HCT116 (cell line): ENCODE results near the gene APOE. TPM values are rescaled to one million over a fixed set of nuclear protein-coding genes. Genes with fewer than 3 reads are reported as not detected.

Experiments
- ATAC-seq: fragments of 200-7000 bp; cut with Tn5 transposase; 2 replicates; pipeline ENCODE4 v1.9.1; 2020; ENCODE audit warnings: mild to moderate bottlenecking, moderate library complexity
- BruUV-seq: library from RNA; stranded (reverse); fragments of 400-500 nt; replicated peaks from 2 replicates; lab custom pipeline; 2021; lab: Mats Ljungman, UMichigan
- CTCF ChIA-PET: fragments of 300-600 bp; sonication (Branson Sonifier 250); formaldehyde crosslinking; loops from one replicate; lab custom pipeline; 2021; ENCODE audit warnings: antibody characterized with exemption; lab: Charles Lee
- POLR2A ChIA-PET: fragments of 300-600, 350-600 bp; sonication (Branson Sonifier 250); formaldehyde crosslinking; loops from one replicate; lab custom pipeline; 2021; ENCODE audit warnings: antibody characterized with exemption; lab: Charles Lee
- RAD21 ChIA-PET, 2 experiments: fragments of 300-600 bp; sonication (Branson Sonifier 250); formaldehyde crosslinking; loops; one replicate each; lab custom pipeline; 2023; ENCODE audit warnings: low total read pairs in 2 of 2; ENCODE audit not compliant: uncharacterized antibody in 2 of 2, unreplicated experiment in 2 of 2, low non-redundant PET in 1 of 2; lab: Charles Lee
- DNase-seq: peaks from one replicate; pipeline ENCODE4 v3.0.0-alpha.2; 2010; ENCODE audit warnings: low read depth, low spot score
- H2AFZ ChIP-seq: fragments of 200-600 bp; shearing (Covaris generic), sonication (generic); 2 replicates; pipeline ENCODE4 v1.6.1; 2017; ENCODE audit warnings: low read depth, mixed run types, mixed read lengths, antibody characterized with exemption, low read length; ENCODE audit not compliant: poor library complexity, severe bottlenecking
- H3K27ac ChIP-seq: 2 replicates; pipeline ENCODE4 v1.5.1; 2012; ENCODE audit warnings: low read depth, low read length
- H3K27me3 ChIP-seq: fragments of 200-600 bp; sonication (generic); 2 replicates; pipeline ENCODE4 v1.6.1; 2016; ENCODE audit warnings: mixed run types, low read length, mixed read lengths; ENCODE audit not compliant: insufficient read depth
- H3K36me3 ChIP-seq, 2 experiments: fragments of 200-500 bp in 1 of 2; fragments of 200-600 bp in 1 of 2; sonication (Bioruptor generic) in 1 of 2; sonication (generic) in 1 of 2; 2 replicates each; pipeline versions ENCODE4 v1.5.1 to v1.6.1; 2014 to 2016; ENCODE audit warnings: low read length in 2 of 2, inconsistent platforms in 1 of 2, mixed read lengths in 1 of 2, mixed run types in 1 of 2; ENCODE audit not compliant: insufficient read depth in 2 of 2, control insufficient read depth in 1 of 2
- H3K4me1 ChIP-seq, 2 experiments: fragments of 200-600 bp in 1 of 2; sonication (generic) in 1 of 2; 2 replicates each; pipeline versions ENCODE4 v1.5.1 to v1.6.1; 2012 to 2017; ENCODE audit warnings: low read length in 2 of 2, inconsistent platforms in 1 of 2, mild to moderate bottlenecking in 1 of 2, mixed read lengths in 1 of 2, mixed run types in 1 of 2, moderate library complexity in 1 of 2; ENCODE audit not compliant: insufficient read depth in 2 of 2, control insufficient read depth in 1 of 2
- H3K4me2 ChIP-seq: fragments of 200-600 bp; sonication (generic); 2 replicates; pipeline ENCODE4 v1.6.1; 2017; ENCODE audit warnings: mixed run types, low read length, mixed read lengths
- H3K4me3 ChIP-seq, 2 experiments: fragments of 200-600 bp in 1 of 2; sonication (generic) in 1 of 2; replicated peaks in 1 of 2; 2 replicates each; pipeline ENCODE4 v1.5.1; 2011 to 2016; ENCODE audit warnings: low read length in 2 of 2, control low read depth in 1 of 2, low read depth in 1 of 2, mild to moderate bottlenecking in 1 of 2, mixed read lengths in 1 of 2, mixed run types in 1 of 2
- H3K79me2 ChIP-seq: fragments of 200-600 bp; sonication (generic); 2 replicates; pipeline ENCODE4 v1.6.1; 2017; ENCODE audit warnings: mild to moderate bottlenecking, mixed run types, low read length, moderate library complexity, mixed read lengths; ENCODE audit not compliant: insufficient read depth
- H3K9ac ChIP-seq: fragments of 200-600 bp; sonication (generic); 2 replicates; pipeline ENCODE4 v1.6.1; 2016; ENCODE audit warnings: low read length, mixed read lengths
- H3K9me2 ChIP-seq: fragments of 200-600 bp; sonication (generic), shearing (Covaris generic); 2 replicates; pipeline ENCODE4 v1.6.1; 2017; ENCODE audit warnings: mixed run types, mild to moderate bottlenecking, moderate library complexity; ENCODE audit not compliant: insufficient read depth
- H3K9me3 ChIP-seq, 2 experiments: fragments of 200-500 bp in 1 of 2; fragments of 200-600 bp in 1 of 2; sonication (Bioruptor generic) in 1 of 2; sonication (generic) in 1 of 2; 2 replicates each; pipeline ENCODE4 v1.6.1; 2014 to 2017; ENCODE audit warnings: low read length in 2 of 2, mixed read lengths in 2 of 2, inconsistent platforms in 1 of 2, low read depth in 1 of 2, mild to moderate bottlenecking in 1 of 2, mixed run types in 1 of 2, moderate library complexity in 1 of 2; ENCODE audit not compliant: control insufficient read depth in 1 of 2, insufficient read depth in 1 of 2
- H4K20me1 ChIP-seq: fragments of 200-600 bp; sonication (generic), shearing (Covaris generic); 2 replicates; pipeline ENCODE4 v1.6.1; 2017; ENCODE audit warnings: mixed run types, mild to moderate bottlenecking, moderate library complexity; ENCODE audit not compliant: insufficient read depth
- ATF3 ChIP-seq: IDR thresholded peaks from 2 replicates; pipeline ENCODE4 v1.6.1; 2012
- CEBPB ChIP-seq: IDR thresholded peaks from 2 replicates; pipeline ENCODE4 v1.6.1; 2012; ENCODE audit warnings: low read depth
- EGR1 ChIP-seq: IDR thresholded peaks from 2 replicates; pipeline ENCODE4 v1.6.1; 2012; ENCODE audit warnings: low read depth
- EZH2phosphoT487 ChIP-seq: fragments of 200-600 bp; IDR thresholded peaks from 2 replicates; pipeline ENCODE4 v1.6.1; 2018; ENCODE audit warnings: antibody characterized with exemption, borderline replicate concordance
- FOSL1 ChIP-seq: IDR thresholded peaks from 2 replicates; pipeline ENCODE4 v1.6.1; 2012; ENCODE audit warnings: low read depth
- MAX ChIP-seq: IDR thresholded peaks from 2 replicates; pipeline ENCODE4 v1.6.1; 2012
- POLR2A ChIP-seq: IDR thresholded peaks from 2 replicates; pipeline ENCODE4 v1.7.0; 2011; ENCODE audit warnings: borderline replicate concordance; ENCODE audit not compliant: insufficient read depth, insufficient read length; ENCODE audit errors: extremely low read depth
- RAD21 ChIP-seq: IDR thresholded peaks from 2 replicates; pipeline ENCODE4 v1.6.1; 2012; ENCODE audit warnings: low read depth, mild to moderate bottlenecking
- REST ChIP-seq: IDR thresholded peaks from 2 replicates; pipeline ENCODE4 v1.6.1; 2012; ENCODE audit warnings: low read depth
- SRF ChIP-seq: IDR thresholded peaks from 2 replicates; pipeline ENCODE4 v1.6.1; 2012; ENCODE audit warnings: low read depth
- YY1 ChIP-seq: IDR thresholded peaks from 2 replicates; pipeline ENCODE4 v1.6.1; 2011; ENCODE audit warnings: low read length, low read depth, moderate library complexity, mild to moderate bottlenecking; ENCODE audit not compliant: insufficient replicate concordance; ENCODE audit errors: extremely low read depth
- ZBTB33 ChIP-seq: IDR thresholded peaks from 2 replicates; pipeline ENCODE4 v1.6.1; 2011; ENCODE audit warnings: mild to moderate bottlenecking, low read length, moderate library complexity; ENCODE audit not compliant: insufficient replicate concordance; ENCODE audit errors: extremely low read depth
- ZFX ChIP-seq: fragments of 450-650 bp; IDR thresholded peaks from 2 replicates; pipeline ENCODE4 v1.6.1; 2017
- ZNF274 ChIP-seq: fragments of 200-500 bp; sonication (Bioruptor generic); IDR thresholded peaks from 2 replicates; pipeline ENCODE4 v1.6.1; 2014; ENCODE audit warnings: mild to moderate bottlenecking, low read depth, low read length, inconsistent platforms
- intact Hi-C: fragments of 100-400 bp; cut with micrococcal nuclease; formaldehyde crosslinking; loops from 2 replicates; pipeline ENCODE4 v1.10.0; 2022
- total RNA-seq: library from RNA; stranded (reverse); gene quantifications from one replicate; pipeline ENCODE4 v1.2.1, GENCODE V29; 2021; ENCODE audit not compliant: unreplicated experiment

Gene APOE
- total RNA-seq, 1 experiment from 2014 or later, result 7.2 TPM

- 0 out of 4 replicates have a peak, but pooled peaks cover 0 to 4% of the 10 kb centered on the region in 2 experiments for H3K36me3 ChIP-seq
- H4K20me1 ChIP-seq, result no peaks in the 10 kb centered on the region
- intact Hi-C loops, result no loop called here
- ATAC-seq, result no peak
- no peak overlapping the region for H3K27ac ChIP-seq
- H3K4me1 ChIP-seq, result peaks cover 9 to 21% of the 10 kb centered on the region in 2 experiments
- no TSS peak for BruUV-seq
- POLR2A ChIA-PET, result no interaction called here
- no peak overlapping the region for H3K9ac ChIP-seq
- CTCF ChIA-PET, result no interaction called here
- no peak overlapping the region for H3K4me3 ChIP-seq
- DNase-seq, result no peak
- TF ChIP-seq YY1, result no peak
- TF ChIP-seq EZH2phosphoT487, result no peak
- TF ChIP-seq MAX, result no peak
- TF ChIP-seq ZNF274, result no peak
- TF ChIP-seq CEBPB, result no peak
- no peak for TF ChIP-seq EGR1
- TF ChIP-seq RAD21, result no peak
- TF ChIP-seq POLR2A, result no peak
- TF ChIP-seq ATF3, result no peak
- TF ChIP-seq ZFX, result no peak
- TF ChIP-seq REST, result no peak
- no peak for TF ChIP-seq ZBTB33
- no peak for TF ChIP-seq SRF
- TF ChIP-seq FOSL1, result no peak
- RAD21 ChIA-PET, result no interaction called here
- no peaks in the 10 kb centered on the region for H3K27me3 ChIP-seq
- H3K4me2 ChIP-seq, result no peak overlapping the region
- H3K79me2 ChIP-seq, result peaks cover 2% of the 10 kb centered on the region; the same call in 1 of the 2 replicates
- H2AFZ ChIP-seq, result no peak overlapping the region
- no peaks in the 10 kb centered on the region for H3K9me2 ChIP-seq
- H3K9me3 ChIP-seq, result no peaks in the 10 kb centered on the region
These were observed 19.5 kb upstream of the APOE start for GRCh38 chr19:44886141-44886540.
